Fibroblast of pulmonary artery (primary cell): ENCODE measurements around the gene CEP112.

Experiments used
- DNase-seq: peaks from one replicate; pipeline ENCODE4 v3.0.0-alpha.2; 2010; ENCODE audit warnings: low read depth
- H3K4me3 ChIP-seq: replicated peaks from 2 replicates; pipeline ENCODE4 v1.5.1; 2011; ENCODE audit warnings: low read depth, mild to moderate bottlenecking, control low read depth, low read length, moderate library complexity
- TF ChIP-seq, protein P1 (sequence below): IDR thresholded peaks from 2 replicates; pipeline ENCODE4 v1.5.1; 2011; ENCODE audit warnings: mild to moderate bottlenecking, control low read depth, low read length, inconsistent platforms; ENCODE audit errors: missing control alignments

Gene CEP112

GRCh38 chr17:65953316-65954147 is 238.4 kb downstream of the CEP112 start:
- no peak for DNase-seq
- TF ChIP-seq, protein P1, sequence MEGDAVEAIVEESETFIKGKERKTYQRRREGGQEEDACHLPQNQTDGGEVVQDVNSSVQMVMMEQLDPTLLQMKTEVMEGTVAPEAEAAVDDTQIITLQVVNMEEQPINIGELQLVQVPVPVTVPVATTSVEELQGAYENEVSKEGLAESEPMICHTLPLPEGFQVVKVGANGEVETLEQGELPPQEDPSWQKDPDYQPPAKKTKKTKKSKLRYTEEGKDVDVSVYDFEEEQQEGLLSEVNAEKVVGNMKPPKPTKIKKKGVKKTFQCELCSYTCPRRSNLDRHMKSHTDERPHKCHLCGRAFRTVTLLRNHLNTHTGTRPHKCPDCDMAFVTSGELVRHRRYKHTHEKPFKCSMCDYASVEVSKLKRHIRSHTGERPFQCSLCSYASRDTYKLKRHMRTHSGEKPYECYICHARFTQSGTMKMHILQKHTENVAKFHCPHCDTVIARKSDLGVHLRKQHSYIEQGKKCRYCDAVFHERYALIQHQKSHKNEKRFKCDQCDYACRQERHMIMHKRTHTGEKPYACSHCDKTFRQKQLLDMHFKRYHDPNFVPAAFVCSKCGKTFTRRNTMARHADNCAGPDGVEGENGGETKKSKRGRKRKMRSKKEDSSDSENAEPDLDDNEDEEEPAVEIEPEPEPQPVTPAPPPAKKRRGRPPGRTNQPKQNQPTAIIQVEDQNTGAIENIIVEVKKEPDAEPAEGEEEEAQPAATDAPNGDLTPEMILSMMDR = no peak
- H3K4me3 ChIP-seq = no peak overlapping the region

DNA sequence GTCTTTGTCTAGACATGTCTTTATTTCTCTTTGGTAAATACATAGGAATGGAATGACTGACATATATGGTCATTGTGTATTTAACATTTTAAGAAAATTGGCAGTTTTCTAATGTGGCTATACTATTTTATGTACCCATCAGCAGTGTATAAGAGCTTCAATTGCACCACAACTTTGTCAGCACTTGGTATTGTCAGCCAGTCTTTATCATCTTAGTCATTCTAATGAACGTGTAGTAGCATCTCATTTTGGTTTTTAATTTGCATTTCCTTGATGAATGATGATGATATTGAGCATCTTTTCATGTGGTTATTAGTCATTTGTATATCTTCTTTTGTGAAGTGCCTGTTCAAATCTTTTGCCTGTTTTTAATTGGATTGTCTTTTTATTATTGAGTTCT is 239.3 kb downstream of the CEP112 start:
- no peak overlapping the region for H3K4me3 ChIP-seq
- DNase-seq = no peak
- TF ChIP-seq, protein P1 = no peak

GRCh38 chr17:65952015-65952414 is 239.9 kb downstream of the CEP112 start:
- no peak for DNase-seq
- TF ChIP-seq, protein P1 = no peak
- no peak overlapping the region for H3K4me3 ChIP-seq

DNA sequence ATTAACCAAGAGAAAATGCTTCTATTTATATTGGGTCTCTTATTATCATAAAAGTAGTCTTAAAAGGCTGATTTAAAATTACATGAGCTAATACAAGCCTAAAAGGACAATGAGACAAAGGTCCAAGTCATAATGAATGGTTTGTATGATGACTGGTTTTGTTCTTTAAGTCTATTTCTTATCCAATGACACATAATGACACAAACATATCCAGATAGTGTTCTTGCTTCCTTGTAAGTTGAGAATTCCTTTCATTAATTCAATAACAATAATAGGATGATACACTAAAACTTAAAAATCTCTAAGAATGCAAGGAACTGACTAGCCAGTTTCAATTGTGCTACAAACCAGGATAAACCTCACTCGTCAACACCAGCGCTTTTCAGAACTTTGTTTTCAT is 244.1 kb downstream of the CEP112 start:
- TF ChIP-seq, protein P1 = no peak
- DNase-seq = peak; percentile 13
- H3K4me3 ChIP-seq = no peak overlapping the region

GRCh38 chr17:65942592-65942991 is 249.3 kb downstream of the CEP112 start:
- TF ChIP-seq, protein P1 = no peak
- DNase-seq = peak; percentile 3
- no peak overlapping the region for H3K4me3 ChIP-seq

GRCh38 chr17:65941356-65941899 is 250.5 kb downstream of the CEP112 start:
- TF ChIP-seq, protein P1 = no peak
- peak; percentile 7 for DNase-seq
- no peak overlapping the region for H3K4me3 ChIP-seq
